Transverse colon (tissue), 4 donors: ENCODE results near the gene DAB2IP. TPM values are rescaled to one million over a fixed set of nuclear protein-coding genes. Genes with fewer than 3 reads are reported as not detected.
"Not testable (repeated sequence)": the region's sequence is repeated elsewhere in the genome, so short reads cannot be mapped to it uniquely, and the experiment has no call there.

Experiments
- DNase-seq: peaks from one replicate; pipeline ENCODE4 v3.0.0-alpha.2; 2019
- H3K27ac ChIP-seq, 4 donors: fragments of 200-600 bp; sonication (generic); 2 replicates each; pipeline ENCODE4 v1.5.1; 2016 to 2018; ENCODE audit warnings: inconsistent platforms in 4 of 4
- H3K27me3 ChIP-seq: fragments of 200-600 bp; sonication (generic); 2 replicates; pipeline ENCODE4 v1.5.1; 2017; ENCODE audit warnings: inconsistent platforms
- H3K36me3 ChIP-seq, 4 donors: fragments of 200-600 bp; sonication (generic); 2 replicates each; pipeline ENCODE4 v1.5.1; 2017 to 2019; ENCODE audit warnings: inconsistent platforms in 4 of 4
- H3K4me1 ChIP-seq, 4 donors: fragments of 200-600 bp; sonication (generic); 2 replicates each; pipeline ENCODE4 v1.5.1; 2017 to 2020; ENCODE audit warnings: inconsistent platforms in 4 of 4
- H3K4me3 ChIP-seq, 4 donors: fragments of 200-600 bp; sonication (generic); 1 replicate in 1 of 4; 2 replicates in 3 of 4; pipeline versions ENCODE4 v1.5.1 to v1.6.1; 2017 to 2019; ENCODE audit warnings: inconsistent platforms in 4 of 4
- H3K9me3 ChIP-seq, 2 donors: fragments of 200-600 bp; sonication (generic); 2 replicates each; pipeline ENCODE4 v1.5.1; 2017 to 2019; ENCODE audit warnings: inconsistent platforms in 2 of 2
- EP300 ChIP-seq: sonication (generic); formaldehyde crosslinking; IDR thresholded peaks from one replicate; pipeline ENCODE4 v1.6.1; 2017; ENCODE audit warnings: antibody characterized with exemption, low read depth
- POLR2A ChIP-seq: fragments of 450-650 bp; IDR thresholded peaks from one replicate; pipeline ENCODE4 v1.6.1; 2016; ENCODE audit warnings: antibody characterized with exemption, mild to moderate bottlenecking, moderate library complexity
- POLR2AphosphoS5 ChIP-seq, 3 donors: sonication (generic); formaldehyde crosslinking; IDR thresholded peaks; one replicate each; pipeline ENCODE4 v1.6.1; 2016; ENCODE audit warnings: antibody characterized with exemption in 3 of 3
- WGBS, 2 donors: methylation state at CpG; one replicate each; pipeline ENCODE4 v1.1.5; 2018; ENCODE audit warnings: low coverage in 1 of 2; 5-methylcytosine and 5-hydroxymethylcytosine counted together
- in situ Hi-C, 4 donors: fragments of 200-750 bp; cut with MboI; loops; one replicate each; pipeline versions ENCODE4 v1.15.0 to v1.15.1; 2017; ENCODE audit warnings: low sequenced_read_pairs in 3 of 4, low pct_ligation_motif_present in 1 of 4, low pct_unique_long_range_greater_than_20kb in 1 of 4
- intact Hi-C: fragments of 100-400 bp; cut with DNase I; formaldehyde crosslinking; loops from one replicate; pipeline ENCODE4 v1.15.1; 2023; ENCODE audit warnings: low total_unique reads
- total RNA-seq, 4 donors: library from RNA; depleted of rRNA; stranded (reverse); fragments of >200 nt; gene quantifications; one replicate each; pipeline ENCODE4 v1.1.0, GENCODE V29; 2016
- TF ChIP-seq, protein P1 (sequence below), 5 experiments: fragments of 200-600 bp in 3 of 5; fragments of 450-650 bp in 2 of 5; sonication (generic) in 3 of 5; IDR thresholded peaks; 1 replicate in 2 of 5; 2 replicates in 3 of 5; pipeline ENCODE4 v1.5.1; 2016 to 2017; ENCODE audit warnings: antibody characterized with exemption in 5 of 5, inconsistent platforms in 3 of 5, mild to moderate bottlenecking in 2 of 5, moderate library complexity in 1 of 5

DAB2IP gene
- total RNA-seq, 4 donors from 2014 or later = 84.2 to 159 (median 90.7) TPM

- TF ChIP-seq, protein P1, sequence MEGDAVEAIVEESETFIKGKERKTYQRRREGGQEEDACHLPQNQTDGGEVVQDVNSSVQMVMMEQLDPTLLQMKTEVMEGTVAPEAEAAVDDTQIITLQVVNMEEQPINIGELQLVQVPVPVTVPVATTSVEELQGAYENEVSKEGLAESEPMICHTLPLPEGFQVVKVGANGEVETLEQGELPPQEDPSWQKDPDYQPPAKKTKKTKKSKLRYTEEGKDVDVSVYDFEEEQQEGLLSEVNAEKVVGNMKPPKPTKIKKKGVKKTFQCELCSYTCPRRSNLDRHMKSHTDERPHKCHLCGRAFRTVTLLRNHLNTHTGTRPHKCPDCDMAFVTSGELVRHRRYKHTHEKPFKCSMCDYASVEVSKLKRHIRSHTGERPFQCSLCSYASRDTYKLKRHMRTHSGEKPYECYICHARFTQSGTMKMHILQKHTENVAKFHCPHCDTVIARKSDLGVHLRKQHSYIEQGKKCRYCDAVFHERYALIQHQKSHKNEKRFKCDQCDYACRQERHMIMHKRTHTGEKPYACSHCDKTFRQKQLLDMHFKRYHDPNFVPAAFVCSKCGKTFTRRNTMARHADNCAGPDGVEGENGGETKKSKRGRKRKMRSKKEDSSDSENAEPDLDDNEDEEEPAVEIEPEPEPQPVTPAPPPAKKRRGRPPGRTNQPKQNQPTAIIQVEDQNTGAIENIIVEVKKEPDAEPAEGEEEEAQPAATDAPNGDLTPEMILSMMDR (IDR thresholded peaks at IDR 0.05) = no peak
- TF ChIP-seq POLR2A (no peak), POLR2AphosphoS5 (IDR thresholded peaks at IDR 0.05) (no peak), EP300 (no peak)
- no peak overlapping the region for H3K4me3 ChIP-seq
- 78 to 87% methylated on average over 9 to 15 of the region's 15 CpGs for whole genome bisulfite sequencing, 2 donors
- H3K36me3 ChIP-seq = no peaks in the 10 kb centered on the region
- in situ Hi-C loops = no loop called here
- no peak for DNase-seq
- no peaks in the 10 kb centered on the region for H3K9me3 ChIP-seq
- intact Hi-C loops = no loop called here
- H3K27ac ChIP-seq = no peak overlapping the region
- H3K4me1 ChIP-seq = no peaks in the 10 kb centered on the region
- H3K27me3 ChIP-seq = no peaks in the 10 kb centered on the region
These were observed 137.4 kb downstream of the DAB2IP start for GRCh38 chr9:121788686-121789366.

DNA sequence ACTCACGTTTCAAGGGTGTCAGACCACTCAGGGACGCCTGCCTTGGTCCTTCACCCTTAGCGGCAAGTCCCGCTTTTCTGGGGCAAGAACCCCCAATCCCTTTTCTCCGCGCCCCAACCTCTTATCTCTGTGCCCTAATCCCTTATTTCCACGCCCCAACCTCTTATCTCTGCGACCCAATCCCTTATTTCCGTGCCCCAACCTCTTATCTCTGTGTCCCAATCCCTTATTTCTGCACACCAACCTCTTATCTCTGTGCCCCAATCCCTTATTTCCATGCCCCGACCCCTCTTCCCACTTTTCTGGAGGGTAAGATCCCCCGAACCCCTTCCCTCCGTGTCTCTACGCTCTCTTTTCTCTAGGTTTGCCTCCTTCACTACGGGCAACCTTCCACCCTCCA lies 139.4 kb downstream of the DAB2IP start:
- H3K27ac ChIP-seq = no peak overlapping the region
- in situ Hi-C loops = no loop called here
- H3K4me3 ChIP-seq = no peak overlapping the region
- DNase-seq = no peak
- no peaks in the 10 kb centered on the region for H3K27me3 ChIP-seq
- WGBS, 2 donors = 82 to 90% methylated on average over 2 to 14 of the region's 14 CpGs
- TF ChIP-seq EP300 (no peak), POLR2A (no peak), POLR2AphosphoS5 (IDR thresholded peaks at IDR 0.05) (no peak)
- TF ChIP-seq, protein P1 (IDR thresholded peaks at IDR 0.05) = no peak
- no peaks in the 10 kb centered on the region for H3K36me3 ChIP-seq
- H3K4me1 ChIP-seq = no peaks in the 10 kb centered on the region
- no peaks in the 10 kb centered on the region for H3K9me3 ChIP-seq
- intact Hi-C loops = no loop called here

DNA sequence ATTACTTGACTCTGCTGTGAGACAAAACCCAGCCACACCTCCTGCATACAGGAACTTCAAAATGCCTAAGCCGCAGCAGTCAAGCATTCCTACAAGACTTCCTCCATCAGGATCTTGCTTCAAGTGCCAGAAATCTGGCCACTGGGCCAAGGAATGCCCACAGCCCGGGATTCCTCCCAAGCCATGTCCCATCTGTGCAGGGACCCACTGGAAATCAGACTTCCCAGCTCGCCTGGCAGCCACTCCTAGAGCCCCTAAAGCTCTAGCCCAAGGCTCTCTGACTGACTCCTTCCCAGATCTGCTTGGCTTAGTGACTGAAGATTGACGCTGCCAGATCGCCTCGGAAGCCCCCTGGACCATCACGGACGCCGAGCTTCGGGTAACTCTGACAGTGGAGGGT lies 141.0 kb downstream of the DAB2IP start:
- DNase-seq, H3K9me3 ChIP-seq, H3K36me3 ChIP-seq, in situ Hi-C loops, H3K4me3 ChIP-seq, intact Hi-C loops, H3K27ac ChIP-seq, H3K27me3 ChIP-seq, H3K4me1 ChIP-seq: not testable (repeated sequence)
- 88% methylated on average over 10 of the region's 10 CpGs; no CpG with 5 or more reads in 1 of the 2 donors for WGBS, 2 donors

DNA sequence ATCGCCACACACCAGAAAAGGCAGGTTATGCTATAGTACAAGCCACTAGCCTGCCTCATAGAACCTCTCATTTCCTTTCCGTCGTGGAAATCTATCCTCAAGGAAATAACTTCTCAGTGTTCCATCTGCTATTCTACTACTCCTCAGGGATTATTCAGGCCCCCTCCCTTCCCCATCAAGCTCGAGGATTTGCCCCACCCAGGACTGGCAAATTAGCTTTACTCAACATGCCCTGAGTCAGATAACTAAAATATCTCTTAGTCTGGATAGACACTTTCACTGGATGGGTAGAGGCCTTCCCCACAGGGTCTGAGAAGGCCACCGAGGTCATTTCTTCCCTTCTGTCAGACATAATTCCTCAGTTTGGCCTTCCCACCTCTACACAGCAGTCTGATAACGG lies 142.9 kb downstream of the DAB2IP start:
- H3K4me3 ChIP-seq, H3K27me3 ChIP-seq, H3K36me3 ChIP-seq, H3K27ac ChIP-seq, H3K4me1 ChIP-seq, in situ Hi-C loops, H3K9me3 ChIP-seq, DNase-seq, intact Hi-C loops: not testable (repeated sequence)
- WGBS, 2 donors = 81 to 100% methylated on average over 1 to 6 of the region's 6 CpGs

DNA sequence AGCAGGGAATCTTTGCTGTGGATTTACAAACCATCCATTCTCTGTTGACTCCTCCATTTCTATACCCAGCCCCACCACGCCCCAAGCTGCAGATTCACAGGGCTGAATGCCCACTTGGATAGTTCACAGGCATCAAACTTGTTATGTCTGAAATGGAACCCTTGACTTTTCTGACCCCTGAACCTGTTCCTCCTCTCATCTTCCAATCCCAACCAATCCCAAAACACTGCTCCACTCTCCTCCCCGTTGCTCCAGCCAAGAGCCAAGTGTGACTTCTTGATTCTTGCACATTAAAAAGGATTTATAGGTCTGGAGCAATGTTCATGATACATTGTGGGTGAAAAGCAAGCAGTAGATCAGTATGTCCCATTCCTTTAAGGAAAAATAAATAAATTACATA lies 145.6 kb downstream of the DAB2IP start:
- 62 to 81% methylated on average over 2 of the region's 2 CpGs for WGBS, 2 donors

More for the DNA sequence above, 145.6 kb downstream of the DAB2IP start:
- DNase-seq = no peak
- H3K36me3 ChIP-seq = no peaks in the 10 kb centered on the region
- no peaks in the 10 kb centered on the region for H3K27me3 ChIP-seq
- no peak overlapping the region for H3K4me3 ChIP-seq
- TF ChIP-seq POLR2A (no peak), POLR2AphosphoS5 (IDR thresholded peaks at IDR 0.05) (no peak), EP300 (no peak)
- TF ChIP-seq, protein P1 (IDR thresholded peaks at IDR 0.05) = no peak
- no peaks in the 10 kb centered on the region for H3K9me3 ChIP-seq
- intact Hi-C loops (loop anchor here (1.0 kb wide), 1 partner anchor 49 kb away; no protein-coding TSS in a partner anchor), in situ Hi-C loops (no loop called here)
- H3K4me1 ChIP-seq = no peaks in the 10 kb centered on the region
- no peak overlapping the region for H3K27ac ChIP-seq
